GM13977 (cell line): ENCODE data around the gene TK2.

Experiments used
- DNase-seq: peaks from one replicate; pipeline ENCODE4 v3.0.0; 2012; ENCODE audit warnings: low spot score
- CTCF ChIP-seq: IDR thresholded peaks from 2 replicates; pipeline ENCODE4 v1.5.1; 2012; ENCODE audit warnings: mild to moderate bottlenecking, control low read depth; ENCODE audit not compliant: insufficient read depth; ENCODE audit errors: extremely low read depth, missing control alignments
- in situ Hi-C: fragments of 300-500 bp; cut with MboI; formaldehyde crosslinking; loops from one replicate; pipeline ENCODE4 v1.12.0; 2022; ENCODE audit warnings: low sequenced_read_pairs, low pct_unique_long_range_greater_than_20kb, mixed read lengths, inconsistent platforms; ENCODE audit not compliant: unreplicated experiment

Gene TK2

GRCh38 chr16:66473654-66474519 lies 76.0 kb downstream of the TK2 start:
- no peak for TF ChIP-seq CTCF
- in situ Hi-C loops, result loop anchor here (10.0 kb wide), 1 partner anchor 69 kb away; no protein-coding TSS in a partner anchor
- no peak for DNase-seq

GRCh38 chr16:66473051-66473571 lies 76.8 kb downstream of the TK2 start:
- no peak for TF ChIP-seq CTCF
- DNase-seq, result no peak
- in situ Hi-C loops, result loop anchor here (10.0 kb wide), 1 partner anchor 68 kb away; no protein-coding TSS in a partner anchor

DNA sequence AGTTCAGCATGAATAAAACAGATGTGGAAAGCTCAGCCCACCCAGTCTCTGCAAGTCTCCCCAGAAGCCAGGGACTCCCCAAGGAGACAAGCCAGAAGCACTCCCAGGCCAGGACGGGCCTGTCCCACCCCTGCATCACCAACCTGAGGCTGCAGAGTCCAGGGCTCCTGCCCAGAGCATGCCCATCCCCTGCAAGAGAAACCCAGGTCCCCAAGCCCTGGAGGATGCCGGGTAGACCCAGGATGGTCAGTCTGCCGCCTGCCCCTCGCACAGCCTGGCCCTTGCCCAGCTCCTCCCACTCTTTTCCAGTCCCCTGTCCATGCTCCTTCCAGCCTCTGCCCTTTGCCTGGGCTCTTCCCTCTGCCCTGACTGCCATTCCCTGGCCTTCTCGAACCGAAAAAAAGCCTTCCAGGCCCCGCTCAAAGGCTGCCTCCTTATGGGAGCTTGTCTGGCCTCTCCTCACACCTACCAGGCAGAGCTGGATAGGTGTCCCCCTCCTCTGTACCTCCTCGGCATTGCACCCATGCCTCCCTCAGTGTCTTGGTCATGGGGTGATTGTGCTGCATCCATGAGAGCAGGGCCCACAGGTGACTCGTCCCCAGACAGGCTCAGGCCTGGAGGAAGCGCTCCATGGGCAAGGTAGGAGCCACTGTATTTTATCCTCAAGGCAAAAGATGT lies 78.1 kb downstream of the TK2 start:
- in situ Hi-C loops, result loop anchor here (10.0 kb wide), 1 partner anchor 67 kb away; no protein-coding TSS in a partner anchor
- peak; percentile 12 for DNase-seq

GRCh38 chr16:66471264-66471663 lies 78.7 kb downstream of the TK2 start:
- in situ Hi-C loops, result loop anchor here (10.0 kb wide), 1 partner anchor 66 kb away; no protein-coding TSS in a partner anchor
- TF ChIP-seq CTCF, result no peak
- DNase-seq, result no peak

More for the DNA sequence above, 78.1 kb downstream of the TK2 start:
- TF ChIP-seq CTCF, result no peak

DNA sequence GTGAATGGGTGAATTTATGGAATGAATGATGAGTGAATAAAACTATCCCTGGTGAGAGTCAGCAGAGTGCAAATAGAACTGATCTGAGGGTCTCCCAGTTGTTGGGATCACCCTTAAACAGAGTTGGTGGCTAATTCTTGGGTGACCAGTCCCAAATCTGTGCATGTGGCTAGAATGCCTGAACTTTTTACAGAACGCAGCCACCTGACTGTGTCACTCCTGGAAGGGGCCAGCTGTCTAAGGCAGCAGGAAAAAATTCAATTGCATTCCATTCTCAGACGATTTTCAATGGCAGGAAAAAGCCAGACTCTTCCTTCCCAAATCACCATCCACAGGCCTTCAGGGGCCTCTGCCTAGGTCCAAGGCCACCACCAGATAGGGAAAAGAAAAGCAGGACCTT lies 79.4 kb downstream of the TK2 start:
- no peak for DNase-seq
- in situ Hi-C loops, result loop anchor here (10.0 kb wide), 1 partner anchor 66 kb away; no protein-coding TSS in a partner anchor
- no peak for TF ChIP-seq CTCF

- in situ Hi-C loops, result loop anchor here (10.0 kb wide), 1 partner anchor 65 kb away; no protein-coding TSS in a partner anchor
- no peak for TF ChIP-seq CTCF
- no peak for DNase-seq
Measured at GRCh38 chr16:66469947-66470546, 79.9 kb downstream of the TK2 start.
